NCI-H82 treated with DMSO at 0.1 percent for 48 hours (cell line): ENCODE data around the gene REPIN1.
"Not testable (repeated sequence)": the region's sequence is repeated elsewhere in the genome, so short reads cannot be mapped to it uniquely, and the experiment has no call there.

Source experiments
- DNase-seq: peaks from one replicate; lab custom pipeline; 2025; ENCODE audit not compliant: unreplicated experiment; lab: John Stamatoyannopoulos, UW

The REPIN1 gene

GRCh38 chr7:150374472-150374871 lies 5.8 kb downstream of the REPIN1 start:
- DNase-seq = no peak

GRCh38 chr7:150375662-150376521 lies 7.3 kb downstream of the REPIN1 start:
- no peak for DNase-seq

- DNase-seq = no peak
Measured at GRCh38 chr7:150376560-150376959, 7.9 kb downstream of the REPIN1 start.

- DNase-seq = no peak
Measured at GRCh38 chr7:150377196-150377595, 8.6 kb downstream of the REPIN1 start.

GRCh38 chr7:150377635-150378034 lies 9.0 kb downstream of the REPIN1 start:
- no peak for DNase-seq

GRCh38 chr7:150378115-150378852 lies 9.7 kb downstream of the REPIN1 start:
- peak; percentile 79 for DNase-seq

- DNase-seq = peak; percentile 85
Measured at GRCh38 chr7:150378853-150379440, 10.3 kb downstream of the REPIN1 start, which contains the start of gene ZNF775. TSS of gene ZNF775 (plus strand) at chr7:150379330. CDS start at chr7:150388471, 9,141 bp downstream.

GRCh38 chr7:150379441-150380379 lies 11.1 kb downstream of the REPIN1 start:
- no peak for DNase-seq

GRCh38 chr7:150380463-150380862 lies 11.8 kb downstream of the REPIN1 start:
- no peak for DNase-seq

- no peak for DNase-seq
Measured at GRCh38 chr7:150381096-150381495, 12.5 kb downstream of the REPIN1 start.

GRCh38 chr7:150381785-150382122 lies 13.1 kb downstream of the REPIN1 start:
- DNase-seq = no peak

GRCh38 chr7:150382123-150382843 lies 13.7 kb downstream of the REPIN1 start:
- DNase-seq = no peak

- DNase-seq = no peak
Measured at GRCh38 chr7:150382844-150383225, 14.2 kb downstream of the REPIN1 start.

- DNase-seq = peak; percentile 94
Measured at GRCh38 chr7:150383710-150384397, 15.2 kb downstream of the REPIN1 start.

- no peak for DNase-seq
Measured at GRCh38 chr7:150384406-150385301, 16.0 kb downstream of the REPIN1 start.

GRCh38 chr7:150385302-150385723 lies 16.7 kb downstream of the REPIN1 start:
- no peak for DNase-seq

GRCh38 chr7:150385884-150386283 lies 17.3 kb downstream of the REPIN1 start:
- DNase-seq = not testable (repeated sequence)

- DNase-seq = no peak
Measured at GRCh38 chr7:150388306-150388705, 19.7 kb downstream of the REPIN1 start.
